Uterus (tissue), 4 donors: ENCODE measurements around the gene ARSG. TPM values are rescaled to one million over a fixed set of nuclear protein-coding genes. Genes with fewer than 3 reads are reported as not detected.

Experiments used
- DNase-seq, 2 donors: peaks; one replicate each; pipeline ENCODE4 v3.0.0-alpha.2; 2019 to 2020
- H3K27ac ChIP-seq, 2 donors: fragments of 200-600 bp; sonication (generic); 1 replicate in 1 of 2; 2 replicates in 1 of 2; pipeline ENCODE4 v1.5.1; 2016 to 2018
- H3K27me3 ChIP-seq, 2 donors: fragments of 200-600 bp; sonication (generic); one replicate each; pipeline ENCODE4 v1.5.1; 2018 to 2019; ENCODE audit warnings: control low read depth in 1 of 2
- H3K36me3 ChIP-seq, 2 donors: fragments of 200-600 bp; sonication (generic); one replicate each; pipeline ENCODE4 v1.5.1; 2019; ENCODE audit warnings: control low read depth in 1 of 2
- H3K4me1 ChIP-seq, 2 donors: fragments of 200-600 bp; sonication (generic); one replicate each; pipeline ENCODE4 v1.5.1; 2018 to 2019; ENCODE audit warnings: control low read depth in 1 of 2
- H3K4me3 ChIP-seq, 2 donors: fragments of 200-600 bp; sonication (generic); 1 replicate in 1 of 2; 2 replicates in 1 of 2; pipeline ENCODE4 v1.5.1; 2018 to 2019; ENCODE audit warnings: mild to moderate bottlenecking in 1 of 2
- H3K9me3 ChIP-seq, 2 donors: fragments of 200-600 bp; sonication (generic); one replicate each; pipeline ENCODE4 v1.5.1; 2019; ENCODE audit warnings: control low read depth in 1 of 2
- POLR2A ChIP-seq, 2 donors: fragments of 450-650 bp; IDR thresholded peaks; one replicate each; pipeline ENCODE4 v1.6.1; 2016; ENCODE audit warnings: antibody characterized with exemption in 2 of 2, mild to moderate bottlenecking in 1 of 2, moderate library complexity in 1 of 2
- intact Hi-C: fragments of 100-400 bp; cut with DNase I; formaldehyde crosslinking; loops from one replicate; pipeline ENCODE4 v1.15.1; 2023; ENCODE audit warnings: low total_unique reads
- total RNA-seq, 4 donors: library from RNA; depleted of rRNA in 3 of 4; stranded (reverse); fragments of >200 nt in 3 of 4; gene quantifications; one replicate each; pipeline versions ENCODE4 v1.1.0 to v1.2.4, GENCODE V29; 2014 to 2023
- TF ChIP-seq, protein P1 (sequence below), 4 experiments: fragments of 200-600 bp in 2 of 4; fragments of 450-650 bp in 2 of 4; sonication (generic) in 2 of 4; IDR thresholded peaks; one replicate each; pipeline ENCODE4 v1.5.1; 2016 to 2019; ENCODE audit warnings: antibody characterized with exemption in 4 of 4, mild to moderate bottlenecking in 2 of 4, moderate library complexity in 1 of 4
- donor health status: DM: yes; HTN: yes; CAD: no.

ARSG gene
- total RNA-seq, 4 donors from 2014 or later = 0.59 to 6.4 (median 5.7) TPM

DNA sequence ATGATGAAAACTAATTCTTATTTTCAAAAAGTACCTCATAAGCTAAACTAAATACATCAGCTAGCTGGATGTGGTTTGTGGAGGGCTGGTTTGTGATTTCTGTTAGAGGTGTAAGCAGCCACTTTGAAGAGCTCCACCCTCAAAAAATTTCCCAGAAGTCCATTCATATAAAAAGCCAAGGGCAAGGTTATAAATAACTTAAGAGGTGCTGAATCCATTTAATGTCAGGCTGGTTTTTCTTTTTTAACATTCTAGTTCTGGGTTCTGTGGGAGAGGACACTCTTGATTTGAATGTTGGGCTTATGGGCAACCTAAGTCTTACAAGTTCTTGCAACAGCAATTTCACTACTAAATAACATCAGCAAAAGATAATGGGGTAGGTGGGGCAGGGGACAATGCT lies 169.4 kb downstream of the ARSG start:
- TF ChIP-seq POLR2A (IDR thresholded peaks at IDR 0.05) = no peak
- Histone ChIP-seq H3K27me3 (no peaks in the 10 kb centered on the region), H3K9me3 (no peaks in the 10 kb centered on the region), H3K4me3 (no peak overlapping the region), H3K27ac (no peak overlapping the region), H3K36me3 (no peaks in the 10 kb centered on the region), H3K4me1 (no peaks in the 10 kb centered on the region)
- no peak for DNase-seq
- intact Hi-C loops = loop anchor here (5.0 kb wide), 1 partner anchor 198 kb away; no protein-coding TSS in a partner anchor

DNA sequence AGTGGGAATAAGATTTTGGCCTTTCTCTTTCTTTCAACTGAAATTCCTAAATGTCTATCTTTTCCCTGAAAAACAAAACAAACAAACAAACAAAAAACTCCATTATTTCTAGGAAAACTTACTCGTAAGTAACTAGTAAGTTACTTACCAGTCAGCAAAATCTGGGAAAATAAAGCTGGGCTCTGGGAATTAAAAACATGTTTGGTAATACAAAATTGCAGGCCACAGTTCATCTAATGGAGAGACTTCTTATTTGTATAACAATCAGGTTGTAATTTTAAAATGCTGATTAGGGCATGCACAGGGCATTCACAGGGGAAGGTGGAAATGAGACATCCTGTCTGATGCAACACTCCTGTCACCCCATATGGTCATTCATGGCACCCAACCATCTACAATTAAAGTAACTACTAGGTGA lies 169.8 kb downstream of the ARSG start:
- Histone ChIP-seq H3K4me3 (no peak overlapping the region), H3K27ac (no peak overlapping the region), H3K36me3 (no peaks in the 10 kb centered on the region), H3K27me3 (no peaks in the 10 kb centered on the region), H3K4me1 (no peaks in the 10 kb centered on the region), H3K9me3 (no peaks in the 10 kb centered on the region)
- TF ChIP-seq, protein P1, sequence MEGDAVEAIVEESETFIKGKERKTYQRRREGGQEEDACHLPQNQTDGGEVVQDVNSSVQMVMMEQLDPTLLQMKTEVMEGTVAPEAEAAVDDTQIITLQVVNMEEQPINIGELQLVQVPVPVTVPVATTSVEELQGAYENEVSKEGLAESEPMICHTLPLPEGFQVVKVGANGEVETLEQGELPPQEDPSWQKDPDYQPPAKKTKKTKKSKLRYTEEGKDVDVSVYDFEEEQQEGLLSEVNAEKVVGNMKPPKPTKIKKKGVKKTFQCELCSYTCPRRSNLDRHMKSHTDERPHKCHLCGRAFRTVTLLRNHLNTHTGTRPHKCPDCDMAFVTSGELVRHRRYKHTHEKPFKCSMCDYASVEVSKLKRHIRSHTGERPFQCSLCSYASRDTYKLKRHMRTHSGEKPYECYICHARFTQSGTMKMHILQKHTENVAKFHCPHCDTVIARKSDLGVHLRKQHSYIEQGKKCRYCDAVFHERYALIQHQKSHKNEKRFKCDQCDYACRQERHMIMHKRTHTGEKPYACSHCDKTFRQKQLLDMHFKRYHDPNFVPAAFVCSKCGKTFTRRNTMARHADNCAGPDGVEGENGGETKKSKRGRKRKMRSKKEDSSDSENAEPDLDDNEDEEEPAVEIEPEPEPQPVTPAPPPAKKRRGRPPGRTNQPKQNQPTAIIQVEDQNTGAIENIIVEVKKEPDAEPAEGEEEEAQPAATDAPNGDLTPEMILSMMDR (IDR thresholded peaks at IDR 0.05) = no peak
- no peak for TF ChIP-seq POLR2A (IDR thresholded peaks at IDR 0.05)
- intact Hi-C loops = loop anchor here (5.0 kb wide), 1 partner anchor 199 kb away; no protein-coding TSS in a partner anchor
- no peak for DNase-seq

GRCh38 chr17:68461589-68461988 lies 170.3 kb downstream of the ARSG start:
- no peak for TF ChIP-seq POLR2A (IDR thresholded peaks at IDR 0.05)
- TF ChIP-seq, protein P1 (IDR thresholded peaks at IDR 0.05) = no peak
- H3K9me3 ChIP-seq = no peaks in the 10 kb centered on the region
- no peak for DNase-seq
- no peaks in the 10 kb centered on the region for H3K36me3 ChIP-seq
- intact Hi-C loops = loop anchor here (5.0 kb wide), 1 partner anchor 199 kb away; no protein-coding TSS in a partner anchor
- no peaks in the 10 kb centered on the region for H3K4me1 ChIP-seq
- H3K4me3 ChIP-seq = no peak overlapping the region
- H3K27me3 ChIP-seq = no peaks in the 10 kb centered on the region
- H3K27ac ChIP-seq = no peak overlapping the region

DNA sequence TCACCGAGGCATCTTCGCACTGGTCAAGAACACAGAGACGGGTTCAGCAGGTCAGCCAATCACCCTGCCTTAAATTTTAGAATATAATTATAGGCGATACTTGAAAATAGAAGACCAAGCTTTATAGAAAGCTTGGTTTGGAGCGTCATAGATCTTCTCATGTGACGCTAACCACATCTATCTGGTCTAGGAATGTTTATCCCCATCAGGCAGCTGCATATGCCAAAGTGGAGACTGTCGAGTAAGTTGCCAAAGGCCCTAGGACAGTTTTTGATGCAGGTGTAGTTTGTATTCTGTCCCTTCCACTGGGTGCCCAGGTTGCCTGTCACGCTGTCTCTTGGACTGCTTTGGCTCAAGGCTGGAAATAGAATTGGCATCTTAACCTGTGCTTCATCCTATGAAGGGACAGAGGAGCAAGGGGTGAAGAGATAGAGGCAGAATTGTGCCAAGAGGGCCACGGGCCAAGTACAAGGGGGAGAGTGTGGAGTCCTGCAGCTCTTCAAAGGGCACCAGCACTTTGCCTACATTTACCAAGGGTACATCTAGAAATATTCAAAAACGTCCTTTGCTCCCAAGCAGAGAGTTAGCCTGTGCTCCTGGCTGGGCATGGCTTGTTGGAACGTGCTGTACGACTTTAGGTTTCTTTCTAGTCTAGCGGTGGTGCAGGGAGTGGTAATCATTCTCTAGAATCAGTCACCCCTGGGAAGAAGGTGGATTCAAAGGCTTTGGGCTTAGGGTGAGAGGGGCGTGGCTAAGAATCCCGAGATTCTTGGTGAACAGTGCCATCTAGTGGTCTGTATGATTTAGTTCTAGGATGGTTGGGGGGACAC lies 171.3 kb downstream of the ARSG start:
- Histone ChIP-seq H3K9me3 (no peaks in the 10 kb centered on the region), H3K36me3 (no peaks in the 10 kb centered on the region), H3K27me3 (no peaks in the 10 kb centered on the region), H3K4me1 (no peaks in the 10 kb centered on the region), H3K27ac (peak overlapping the region in 1 of 2 donors; percentile 39), H3K4me3 (no peak overlapping the region)
- peak; percentile 63 to 72 for DNase-seq
- intact Hi-C loops = loop anchor here (5.0 kb wide), 1 partner anchor 200 kb away; no protein-coding TSS in a partner anchor
- TF ChIP-seq POLR2A (IDR thresholded peaks at IDR 0.05) = no peak
- TF ChIP-seq, protein P1 (IDR thresholded peaks at IDR 0.05) = peak; percentile 68 to 87 (median 78)

- Histone ChIP-seq H3K4me1 (no peaks in the 10 kb centered on the region), H3K27ac (peak overlapping the region; percentile 10 to 16)
- DNase-seq = no peak
Observed at GRCh38 chr17:68463211-68464019, 172.1 kb downstream of the ARSG start.

More at GRCh38 chr17:68463211-68464019, 172.1 kb downstream of the ARSG start:
- Histone ChIP-seq H3K36me3 (no peaks in the 10 kb centered on the region), H3K27me3 (no peaks in the 10 kb centered on the region), H3K4me3 (no peak overlapping the region), H3K9me3 (no peaks in the 10 kb centered on the region)
- intact Hi-C loops = loop anchor here (5.0 kb wide), 1 partner anchor 201 kb away; no protein-coding TSS in a partner anchor
- TF ChIP-seq POLR2A (IDR thresholded peaks at IDR 0.05) = no peak
- TF ChIP-seq, protein P1 (IDR thresholded peaks at IDR 0.05) = no peak
